ENCODE measurements around the gene FOXP3. TPM values are rescaled to one million over a fixed set of nuclear protein-coding genes. Genes with fewer than 3 reads are reported as not detected.

The FOXP3 gene
- total and polyA plus RNA-seq, 5 donors = 0.05 to 0.28 (median 0.09) TPM; not detected in 2

DNA sequence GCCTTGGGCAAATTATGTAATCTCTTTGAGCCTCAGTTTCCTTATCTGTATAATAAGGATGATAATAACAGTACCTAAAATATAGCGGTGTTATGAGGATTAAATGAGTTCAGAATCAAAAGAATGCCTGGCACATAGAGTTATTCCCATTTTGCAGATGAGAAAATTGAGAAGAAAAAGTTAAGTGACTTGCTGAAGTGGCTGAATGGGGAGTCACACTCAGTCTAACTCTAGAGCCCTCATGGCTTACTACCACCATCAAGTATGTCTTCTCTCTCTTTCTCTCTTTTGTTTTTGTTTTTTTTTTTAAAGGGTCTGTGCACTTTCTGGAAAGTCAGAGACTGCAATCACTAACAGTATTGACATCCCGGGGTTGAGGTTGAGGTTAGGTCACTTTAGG, 32.0 kb downstream of the FOXP3 start:
- intact Hi-C loops (cut with DNase I) = no loop called here
- Histone ChIP-seq H3K4me3 (ENCODE audit: low read length) (no peak overlapping the region), H3K27ac (ENCODE audit: low read length) (no peak overlapping the region), H3K9me3 (ENCODE audit: control insufficient read depth, low read length) (no peaks in the 10 kb centered on the region), H3K4me1 (ENCODE audit: control insufficient read depth, insufficient read depth, low read length) (no peaks in the 10 kb centered on the region), H3K27me3 (ENCODE audit: control insufficient read depth, insufficient read depth) (no peaks in the 10 kb centered on the region)
- DNase-seq (no peak), ATAC-seq (no peak)
- WGBS = 97% methylated on average over 2 of the region's 2 CpGs

DNA sequence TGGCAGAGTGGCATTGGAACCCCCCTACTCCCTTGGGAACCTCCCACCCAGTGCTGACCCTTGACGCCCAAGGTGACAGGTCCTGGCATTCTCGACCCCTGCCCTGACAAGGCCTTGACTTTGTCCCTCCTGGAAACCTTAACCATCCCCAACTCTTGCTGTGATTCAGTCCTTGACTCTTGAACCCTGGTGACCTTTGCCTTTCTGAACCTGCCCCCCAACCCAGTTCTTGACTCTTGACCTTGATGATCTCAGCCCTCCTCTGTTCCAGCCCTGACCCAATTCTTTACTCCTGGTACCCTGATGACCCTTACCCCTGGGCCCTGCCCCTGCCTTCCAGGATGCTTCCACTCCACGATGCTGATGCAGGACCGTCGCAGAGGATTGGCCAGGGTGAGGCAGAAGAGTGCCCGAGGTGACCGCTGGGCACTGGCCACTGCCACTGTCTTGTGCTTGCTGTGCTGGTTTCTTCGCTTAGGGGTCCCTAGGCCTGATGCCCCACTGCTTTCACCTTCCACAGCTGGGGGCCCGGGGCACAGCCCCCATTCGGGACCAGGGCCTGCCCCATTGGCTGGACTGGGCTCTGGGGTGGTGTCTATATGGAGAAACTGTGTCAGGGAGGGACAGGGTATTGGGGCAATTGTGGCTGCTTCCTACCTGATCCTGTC, 33.0 kb downstream of the FOXP3 start:
- Histone ChIP-seq H3K27me3 (ENCODE audit: control insufficient read depth, insufficient read depth) (no peaks in the 10 kb centered on the region), H3K4me3 (ENCODE audit: low read length) (no peak overlapping the region), H3K27ac (ENCODE audit: low read length) (no peak overlapping the region), H3K4me1 (ENCODE audit: control insufficient read depth, insufficient read depth, low read length) (no peaks in the 10 kb centered on the region), H3K9me3 (ENCODE audit: control insufficient read depth, low read length) (no peaks in the 10 kb centered on the region)
- WGBS = 95% methylated on average over 10 of the region's 10 CpGs
- ATAC-seq (no peak), DNase-seq (no peak)
- intact Hi-C loops (cut with DNase I) = no loop called here

DNA sequence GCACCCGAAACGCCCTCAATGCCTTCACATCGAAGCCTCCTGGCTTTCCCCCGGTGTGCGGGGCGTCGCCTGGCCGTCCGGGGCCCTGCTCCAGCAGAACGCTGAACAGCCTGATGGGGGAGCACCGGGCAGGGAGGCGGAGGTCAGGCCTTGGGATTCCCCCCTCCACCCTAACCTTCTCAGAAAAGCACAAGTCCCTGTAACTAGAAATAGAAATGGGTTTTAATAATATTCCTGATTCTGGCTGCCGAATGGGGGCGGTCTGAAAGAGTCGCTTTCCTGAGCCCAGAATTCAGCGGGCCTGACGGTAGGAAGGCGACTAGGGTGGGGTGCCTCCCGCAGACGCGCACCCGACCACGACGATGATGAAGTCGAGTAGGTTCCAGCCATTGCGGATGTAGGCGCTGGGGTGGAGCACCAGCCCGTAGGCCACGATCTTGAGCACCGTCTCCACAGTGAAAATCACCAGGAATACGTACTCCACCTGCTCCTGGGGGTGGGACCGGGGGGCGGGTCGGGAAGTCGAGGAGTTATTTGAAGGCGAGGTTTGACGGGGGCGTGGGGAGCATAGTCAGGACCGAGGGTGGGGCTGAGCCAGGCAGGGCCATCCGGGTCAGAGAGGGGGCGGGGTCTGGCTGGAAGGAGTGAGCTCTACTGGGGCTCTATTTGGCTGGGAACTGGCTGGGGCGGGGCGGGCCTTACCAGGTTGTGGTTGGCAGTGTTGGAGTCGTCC, 33.8 kb downstream of the FOXP3 start:
- no peak overlapping the region for H3K27ac ChIP-seq (ENCODE audit: low read length)

DNA sequence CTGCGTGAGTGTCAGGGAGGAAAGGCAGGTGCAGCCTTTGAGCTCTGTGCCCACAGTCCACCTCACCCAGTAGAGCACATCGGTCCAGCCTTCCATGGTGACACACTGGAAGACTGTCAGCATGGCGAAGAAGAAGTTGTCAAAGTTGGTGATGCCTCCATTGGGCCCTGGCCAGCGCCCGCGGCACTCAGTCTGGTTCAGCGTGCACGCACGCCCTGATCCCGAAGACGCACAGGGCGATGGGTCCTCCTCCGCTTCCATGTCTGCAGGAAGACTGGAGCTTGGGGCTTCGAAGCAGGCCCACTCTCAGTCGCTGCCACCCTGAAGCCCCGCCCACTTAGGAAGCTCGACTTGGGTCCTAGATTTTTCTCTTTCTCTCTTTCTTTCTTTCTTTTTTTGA, 36.3 kb downstream of the FOXP3 start:
- H3K9me3 ChIP-seq (ENCODE audit: control insufficient read depth, low read length) = no peaks in the 10 kb centered on the region
- no peak overlapping the region for H3K4me3 ChIP-seq (ENCODE audit: low read length)
- DNase-seq (no peak), ATAC-seq (no peak)
- no peak overlapping the region for H3K27ac ChIP-seq (ENCODE audit: low read length)
- intact Hi-C loops (cut with DNase I) = no loop called here
- no peaks in the 10 kb centered on the region for H3K4me1 ChIP-seq (ENCODE audit: control insufficient read depth, insufficient read depth, low read length)
- WGBS = 92% methylated on average over 17 of the region's 17 CpGs
- H3K27me3 ChIP-seq (ENCODE audit: control insufficient read depth, insufficient read depth) = no peaks in the 10 kb centered on the region

More for the DNA sequence above, 33.8 kb downstream of the FOXP3 start:
- Histone ChIP-seq H3K27me3 (ENCODE audit: control insufficient read depth, insufficient read depth) (no peaks in the 10 kb centered on the region), H3K4me1 (ENCODE audit: control insufficient read depth, insufficient read depth, low read length) (no peaks in the 10 kb centered on the region), H3K4me3 (ENCODE audit: low read length) (peak overlapping the region; percentile 36), H3K9me3 (ENCODE audit: control insufficient read depth, low read length) (no peaks in the 10 kb centered on the region)
- intact Hi-C loops (cut with DNase I) = no loop called here
- DNase-seq = peak; percentile 79 to 90 (median 89)
- peak; percentile 78 to 88 for ATAC-seq
- WGBS = 5% methylated on average over 43 of the region's 44 CpGs

DNA sequence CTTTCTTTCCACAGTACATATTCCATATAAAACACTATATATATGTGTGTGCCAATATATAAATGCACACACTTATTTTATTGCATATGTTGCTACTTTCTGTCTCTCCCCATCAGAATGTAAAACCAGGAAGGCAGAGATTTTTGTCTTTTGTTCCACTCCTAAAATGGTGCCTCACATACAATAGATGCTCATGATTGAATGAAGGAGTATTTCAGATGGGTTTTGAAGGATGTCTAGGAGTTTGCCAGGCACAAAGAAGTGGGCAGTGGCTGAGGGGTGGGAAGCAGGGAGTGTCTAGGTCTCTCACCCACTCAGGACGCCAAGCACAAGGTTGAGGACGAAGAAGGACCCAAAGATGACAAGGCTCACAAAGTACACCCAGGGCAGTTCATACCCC, 36.8 kb downstream of the FOXP3 start:
- Histone ChIP-seq H3K9me3 (ENCODE audit: control insufficient read depth, low read length) (no peaks in the 10 kb centered on the region), H3K4me1 (ENCODE audit: control insufficient read depth, insufficient read depth, low read length) (no peaks in the 10 kb centered on the region), H3K4me3 (ENCODE audit: low read length) (no peak overlapping the region), H3K27ac (ENCODE audit: low read length) (no peak overlapping the region), H3K27me3 (ENCODE audit: control insufficient read depth, insufficient read depth) (no peaks in the 10 kb centered on the region)
- ATAC-seq (no peak), DNase-seq (no peak)
- intact Hi-C loops (cut with DNase I) = no loop called here
- WGBS = 94% methylated on average over 2 of the region's 2 CpGs

DNA sequence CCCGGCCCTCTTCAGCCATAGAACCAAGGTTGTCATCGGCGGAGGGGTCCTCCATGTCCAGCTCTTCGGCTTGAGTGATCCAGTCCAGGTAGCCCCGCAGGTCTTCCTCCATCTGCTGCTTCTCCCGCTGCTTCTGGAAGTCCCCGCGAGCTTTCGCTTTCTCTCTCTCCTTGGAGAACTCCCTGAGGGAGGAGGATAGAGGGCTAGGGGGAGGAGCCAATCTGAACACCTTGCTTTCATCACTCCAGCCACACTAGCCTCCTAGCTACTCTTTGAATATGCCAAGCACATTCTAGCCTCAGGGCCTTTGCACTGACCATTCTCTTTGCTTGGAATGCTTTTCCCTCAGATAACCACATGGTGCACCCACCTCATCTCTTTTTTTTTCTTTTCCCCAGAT, 37.6 kb downstream of the FOXP3 start:
- H3K27ac ChIP-seq (ENCODE audit: low read length) = no peak overlapping the region
- intact Hi-C loops (cut with DNase I) = no loop called here
- no peaks in the 10 kb centered on the region for H3K27me3 ChIP-seq (ENCODE audit: control insufficient read depth, insufficient read depth)
- H3K4me1 ChIP-seq (ENCODE audit: control insufficient read depth, insufficient read depth, low read length) = no peaks in the 10 kb centered on the region
- ATAC-seq (no peak), DNase-seq (no peak)
- 97% methylated on average over 9 of the region's 9 CpGs for WGBS
- H3K9me3 ChIP-seq (ENCODE audit: control insufficient read depth, low read length) = no peaks in the 10 kb centered on the region
- H3K4me3 ChIP-seq (ENCODE audit: low read length) = no peak overlapping the region

DNA sequence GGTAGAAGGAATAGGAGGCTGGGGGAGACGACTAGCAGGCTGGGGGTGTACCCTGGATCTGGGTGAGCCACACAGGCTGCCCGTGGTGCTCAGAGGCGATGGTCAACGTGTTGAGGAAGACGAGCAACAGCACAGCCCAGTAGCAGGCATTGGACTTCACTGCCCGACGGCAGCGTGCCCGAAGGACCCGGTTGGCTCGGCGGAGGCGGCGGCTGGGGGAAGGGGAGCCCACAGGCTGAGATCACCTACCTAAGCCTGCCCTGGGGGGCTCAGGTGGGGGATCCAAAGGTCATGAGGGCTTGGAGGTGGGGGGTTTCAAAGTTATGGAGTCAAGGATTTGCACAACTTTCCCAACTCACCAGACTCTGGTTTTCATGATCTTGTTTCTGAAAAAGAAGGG, 38.7 kb downstream of the FOXP3 start:
- Histone ChIP-seq H3K27ac (ENCODE audit: low read length) (no peak overlapping the region), H3K4me3 (ENCODE audit: low read length) (no peak overlapping the region), H3K9me3 (ENCODE audit: control insufficient read depth, low read length) (no peaks in the 10 kb centered on the region), H3K27me3 (ENCODE audit: control insufficient read depth, insufficient read depth) (no peaks in the 10 kb centered on the region), H3K4me1 (ENCODE audit: control insufficient read depth, insufficient read depth, low read length) (no peaks in the 10 kb centered on the region)
- intact Hi-C loops (cut with DNase I) = no loop called here
- DNase-seq (no peak), ATAC-seq (no peak)
- WGBS = 66% methylated on average over 14 of the region's 14 CpGs

DNA sequence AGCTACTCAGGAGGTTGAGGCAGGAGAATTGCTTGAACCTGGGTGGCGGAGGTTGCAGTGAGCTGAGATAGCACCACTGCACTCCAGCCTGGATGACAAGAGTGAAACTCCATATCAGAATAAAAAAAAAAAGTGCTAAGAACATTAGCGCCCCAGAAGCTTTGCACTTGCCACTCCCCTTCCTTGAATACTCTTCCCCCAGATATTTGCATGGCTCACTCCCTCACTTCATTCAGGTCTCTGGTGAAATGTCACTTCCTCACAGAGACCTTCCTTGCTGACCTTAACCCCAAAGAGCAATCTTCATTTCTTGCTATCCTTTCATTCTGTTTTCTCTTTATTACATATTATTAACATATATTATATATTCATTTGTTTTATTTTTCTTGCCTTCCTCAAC, 42.6 kb downstream of the FOXP3 start:
- Histone ChIP-seq H3K4me1 (ENCODE audit: control insufficient read depth, insufficient read depth, low read length) (no peaks in the 10 kb centered on the region), H3K9me3 (ENCODE audit: control insufficient read depth, low read length) (no peaks in the 10 kb centered on the region), H3K27me3 (ENCODE audit: control insufficient read depth, insufficient read depth) (no peaks in the 10 kb centered on the region), H3K4me3 (ENCODE audit: low read length) (no peak overlapping the region), H3K27ac (ENCODE audit: low read length) (no peak overlapping the region)
- DNase-seq = no peak
- no peak for ATAC-seq
- intact Hi-C loops (cut with DNase I) = no loop called here
- whole genome bisulfite sequencing = 76% methylated on average over 2 of the region's 2 CpGs

DNA sequence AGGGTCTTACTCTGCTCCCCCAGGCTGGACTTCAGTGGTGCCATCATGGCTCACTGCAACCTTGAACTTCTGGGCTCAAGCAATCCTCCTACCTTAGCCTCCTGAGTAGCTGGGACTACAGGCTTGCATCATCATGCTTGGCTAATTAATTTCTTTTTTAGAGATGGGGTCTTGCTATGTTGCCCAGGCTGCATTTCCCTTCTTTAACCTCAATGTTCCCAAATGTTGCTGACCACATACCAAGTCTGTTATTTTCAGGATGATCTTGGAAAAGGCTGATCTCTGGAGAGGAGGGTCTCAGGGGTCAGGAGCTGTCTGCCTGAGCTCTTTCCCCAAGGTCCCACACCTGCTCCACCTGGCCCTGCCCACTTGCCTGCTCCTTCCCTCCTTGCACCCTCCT, 44.4 kb downstream of the FOXP3 start:
- intact Hi-C loops (cut with DNase I) = no loop called here
- Histone ChIP-seq H3K27me3 (ENCODE audit: control insufficient read depth, insufficient read depth) (no peaks in the 10 kb centered on the region), H3K4me1 (ENCODE audit: control insufficient read depth, insufficient read depth, low read length) (no peaks in the 10 kb centered on the region), H3K4me3 (ENCODE audit: low read length) (no peak overlapping the region), H3K9me3 (ENCODE audit: control insufficient read depth, low read length) (no peaks in the 10 kb centered on the region), H3K27ac (ENCODE audit: low read length) (no peak overlapping the region)
- DNase-seq (no peak), ATAC-seq (no peak)

DNA sequence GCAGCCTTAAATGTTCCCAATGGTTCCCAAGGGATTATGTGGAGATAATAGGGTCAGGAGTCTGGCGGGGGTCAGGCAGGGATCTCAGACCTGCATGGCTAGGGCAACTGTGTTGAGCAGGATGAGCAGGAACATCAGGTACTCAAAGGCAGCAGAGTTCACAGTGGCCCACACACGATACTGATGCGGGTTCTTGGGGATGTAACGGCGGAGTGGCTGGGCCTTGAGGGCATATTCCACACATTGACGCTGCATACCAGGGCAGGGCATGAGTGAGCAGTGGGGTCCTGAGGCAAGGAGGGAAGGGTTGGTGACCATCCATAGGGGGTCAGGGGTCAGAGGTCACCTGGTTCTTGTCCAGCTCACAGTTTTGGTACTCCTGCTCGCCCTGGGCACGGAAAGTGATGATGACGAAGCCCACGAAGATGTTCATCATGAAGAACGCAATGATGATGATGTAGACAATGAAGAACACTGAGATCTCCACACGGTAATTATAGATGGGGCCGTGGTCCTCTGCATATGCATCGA, 49.4 kb downstream of the FOXP3 start:
- WGBS = 84% methylated on average over 14 of the region's 14 CpGs
- Histone ChIP-seq H3K27ac (ENCODE audit: low read length) (no peak overlapping the region), H3K27me3 (ENCODE audit: control insufficient read depth, insufficient read depth) (no peaks in the 10 kb centered on the region), H3K4me1 (ENCODE audit: control insufficient read depth, insufficient read depth, low read length) (no peaks in the 10 kb centered on the region), H3K9me3 (ENCODE audit: control insufficient read depth, low read length) (no peaks in the 10 kb centered on the region), H3K4me3 (ENCODE audit: low read length) (no peak overlapping the region)
- no peak for ATAC-seq
- intact Hi-C loops (cut with DNase I) = no loop called here
- DNase-seq = no peak

DNA sequence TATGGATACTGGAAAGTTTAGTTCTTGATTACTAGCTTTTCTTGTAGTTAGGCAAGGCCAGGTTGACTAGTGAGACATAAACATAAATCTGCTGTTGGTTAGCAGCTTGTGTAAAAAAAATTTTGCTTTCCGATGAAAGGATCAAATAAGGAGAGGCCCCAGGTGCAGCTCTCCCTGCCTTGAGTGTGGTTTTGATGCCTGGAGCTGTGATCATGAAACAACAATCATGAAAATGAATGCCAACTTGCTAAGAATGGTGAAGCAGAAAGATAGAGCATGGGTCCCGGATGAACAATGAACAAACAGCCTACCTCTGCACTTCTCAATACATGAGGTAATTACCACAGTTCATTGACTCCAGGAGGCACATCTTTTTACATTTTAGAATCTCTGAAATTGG, 50.1 kb downstream of the FOXP3 start:
- no peak overlapping the region for H3K27ac ChIP-seq (ENCODE audit: low read length)
- DNase-seq (no peak), ATAC-seq (no peak)
- H3K4me1 ChIP-seq (ENCODE audit: control insufficient read depth, insufficient read depth, low read length) = no peaks in the 10 kb centered on the region
- no peaks in the 10 kb centered on the region for H3K9me3 ChIP-seq (ENCODE audit: control insufficient read depth, low read length)
- H3K27me3 ChIP-seq (ENCODE audit: control insufficient read depth, insufficient read depth) = no peaks in the 10 kb centered on the region
- intact Hi-C loops (cut with DNase I) = no loop called here
- WGBS = 84% methylated on average over 2 of the region's 2 CpGs
- H3K4me3 ChIP-seq (ENCODE audit: low read length) = no peak overlapping the region
